T follicular helper cell (primary cell): Measurements from ENCODE around the gene OSM.

Experiments used
- DNase-seq: peaks from one replicate; pipeline ENCODE4 v3.0.0-alpha.2; 2020; ENCODE audit warnings: low read depth
- total RNA-seq, 2 experiments: gene quantifications; one replicate each; lab custom pipeline; 2026; lab: John Stamatoyannopoulos, UW

The OSM gene
- 20.5 to 43.3 reads per million in 2 experiments for total RNA-seq

DNA sequence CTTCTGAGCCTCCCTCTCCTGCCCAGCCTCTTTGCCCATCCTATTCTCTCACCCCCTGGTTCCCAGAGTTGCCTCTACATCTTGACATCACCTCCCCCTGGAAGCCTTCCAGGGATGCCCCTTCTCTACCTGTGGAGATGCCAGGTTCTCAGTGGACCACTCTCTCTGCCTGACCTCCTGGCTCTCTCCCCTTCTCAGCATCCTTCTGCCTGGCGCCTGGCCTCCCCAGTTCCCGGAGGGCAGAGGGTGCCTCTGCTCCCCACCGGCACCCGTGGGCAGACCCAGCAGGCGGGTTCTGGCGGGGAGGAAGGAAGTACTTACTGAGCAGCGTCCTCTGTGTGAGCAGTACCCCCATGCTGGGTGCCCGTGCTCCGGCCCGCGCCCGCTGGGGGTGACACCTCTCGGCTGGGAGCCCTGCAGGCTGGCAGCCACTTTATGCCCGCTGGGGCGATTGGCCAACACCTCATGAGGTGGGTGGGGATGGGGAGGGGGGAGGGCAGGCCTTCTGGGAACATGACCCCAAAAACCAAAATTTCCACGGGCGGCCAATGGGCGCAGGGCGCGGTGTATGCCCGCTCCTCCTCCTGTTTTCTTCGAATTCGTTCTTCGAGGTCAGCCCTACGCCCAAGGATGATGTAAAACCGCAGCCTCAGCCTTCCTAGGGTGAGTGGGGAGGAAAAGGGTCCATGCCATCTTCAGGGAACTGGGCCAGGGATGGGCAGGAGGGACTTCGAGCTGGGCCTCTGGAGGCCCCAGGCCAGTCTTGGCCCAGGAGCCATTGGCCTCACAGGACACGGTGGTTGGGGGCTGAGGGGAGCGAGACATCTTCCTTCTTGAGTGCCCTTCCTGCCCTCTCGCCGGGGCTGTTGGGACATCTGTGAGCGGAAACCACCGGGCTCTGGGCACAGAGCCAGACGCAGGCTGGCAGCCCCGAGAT, at the start of gene OSM:
OSM (minus strand) TSS at position 407 of the 937 bp plus-strand sequence; CDS start at position 355, 52 bp downstream.
- peak; percentile 34 for DNase-seq

DNA sequence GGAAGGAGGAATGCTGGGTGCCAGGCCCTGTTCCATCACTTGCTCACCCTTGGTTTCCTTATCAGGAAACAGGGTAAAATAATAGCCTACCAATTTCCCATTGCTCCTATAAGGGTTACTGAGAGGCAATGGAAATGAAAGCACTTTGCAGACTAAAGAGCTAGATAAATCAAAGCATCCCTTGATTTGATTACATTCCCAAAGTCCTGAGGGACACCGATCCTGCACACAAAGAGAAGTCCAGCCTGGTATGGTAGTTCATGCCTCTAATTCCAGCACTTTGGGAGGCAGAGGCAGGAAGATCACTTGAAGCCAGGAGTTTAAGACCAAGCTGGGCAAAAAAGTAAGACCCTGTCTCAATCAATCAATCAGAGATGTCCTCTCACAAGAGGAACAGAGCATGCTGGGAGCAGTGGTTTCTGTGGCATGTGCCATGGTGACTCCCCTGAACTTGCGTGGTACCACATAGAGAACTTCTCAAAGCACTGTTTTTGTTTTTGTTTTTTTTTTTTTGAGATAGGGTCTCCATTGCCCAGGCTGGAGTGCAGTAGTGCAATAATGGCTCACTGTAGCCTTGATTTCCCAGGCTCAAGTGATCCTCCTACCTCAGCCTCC, 49.4 kb upstream of the OSM start:
- DNase-seq: no peak

DNA sequence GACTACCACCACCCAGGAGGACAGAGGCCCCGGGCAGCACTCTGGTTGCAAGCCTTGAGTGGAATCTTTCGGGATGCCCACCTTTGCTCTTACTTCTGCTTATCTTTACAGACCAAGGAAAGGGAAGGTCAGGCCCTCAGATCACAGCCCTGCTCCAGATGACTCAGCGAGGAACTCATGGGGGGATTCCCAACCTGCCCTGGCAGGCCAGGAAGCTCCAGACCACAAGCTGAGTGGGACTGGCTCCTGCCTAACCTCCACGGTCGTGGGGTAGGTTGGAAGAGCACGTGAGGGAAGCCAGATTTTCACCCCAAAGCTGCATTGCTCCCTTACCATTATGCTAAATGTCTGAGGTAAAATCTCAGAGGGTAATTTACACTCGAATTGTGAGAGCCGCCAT, 48.3 kb upstream of the OSM start:
- peak; percentile 34 for DNase-seq

DNA sequence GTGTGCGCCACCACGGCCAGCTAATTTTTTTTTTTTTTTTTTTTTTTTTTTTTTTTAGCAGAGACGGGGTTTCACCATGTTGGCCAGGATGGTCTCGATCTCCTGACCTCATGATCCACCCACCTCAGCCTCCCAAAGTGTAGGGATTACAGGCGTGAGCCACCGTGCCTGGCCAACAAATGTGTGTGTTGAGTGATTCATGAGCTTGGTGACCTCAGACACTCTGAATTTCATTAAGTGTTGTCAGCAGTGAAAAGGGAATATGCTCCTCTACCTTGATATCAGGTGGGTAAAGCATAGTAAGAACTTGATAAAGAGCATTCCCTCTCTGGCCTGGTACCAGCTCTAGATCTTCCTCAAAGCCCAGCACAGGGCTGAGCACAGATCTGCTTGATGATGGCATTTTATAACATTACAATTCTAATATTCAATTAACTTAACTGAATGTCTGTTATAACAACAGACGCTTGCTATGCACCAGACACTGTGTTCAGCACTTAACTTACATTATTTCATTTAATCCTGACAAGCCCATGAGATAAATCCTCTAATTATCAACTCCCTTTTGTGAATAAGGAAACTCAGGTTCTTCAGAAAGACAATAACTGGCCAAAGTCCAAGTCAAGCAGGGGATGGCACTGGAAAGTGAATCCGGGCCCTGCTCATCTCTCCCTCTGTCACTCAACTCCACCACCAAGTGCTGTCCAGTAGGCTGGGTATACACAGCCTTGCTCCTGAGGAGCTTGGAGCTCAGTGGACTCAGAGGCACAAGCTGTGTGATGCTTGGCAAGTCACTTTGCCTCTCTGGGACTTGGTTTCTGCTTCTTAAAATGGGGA, 47.1 kb upstream of the OSM start:
- no peak for DNase-seq

DNA sequence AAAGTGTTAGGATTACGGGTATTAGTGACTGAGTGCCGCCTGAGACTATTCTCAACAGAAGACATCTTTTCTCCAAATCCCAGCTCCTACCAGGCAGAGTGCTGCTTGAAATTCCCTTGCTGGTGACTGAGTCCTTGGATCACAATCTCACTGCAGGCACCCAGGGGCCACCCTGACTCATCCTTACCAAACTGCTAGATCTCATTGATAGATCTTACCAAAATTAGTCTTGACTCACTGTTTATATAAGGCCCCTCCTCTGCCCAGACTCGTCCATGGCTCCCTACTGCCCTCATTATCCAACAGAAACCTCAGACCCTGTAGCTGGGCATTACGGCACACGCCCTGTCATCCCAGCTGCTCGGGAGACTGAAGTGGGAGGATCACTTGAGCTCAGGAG, 45.4 kb upstream of the OSM start:
- no peak for DNase-seq

DNA sequence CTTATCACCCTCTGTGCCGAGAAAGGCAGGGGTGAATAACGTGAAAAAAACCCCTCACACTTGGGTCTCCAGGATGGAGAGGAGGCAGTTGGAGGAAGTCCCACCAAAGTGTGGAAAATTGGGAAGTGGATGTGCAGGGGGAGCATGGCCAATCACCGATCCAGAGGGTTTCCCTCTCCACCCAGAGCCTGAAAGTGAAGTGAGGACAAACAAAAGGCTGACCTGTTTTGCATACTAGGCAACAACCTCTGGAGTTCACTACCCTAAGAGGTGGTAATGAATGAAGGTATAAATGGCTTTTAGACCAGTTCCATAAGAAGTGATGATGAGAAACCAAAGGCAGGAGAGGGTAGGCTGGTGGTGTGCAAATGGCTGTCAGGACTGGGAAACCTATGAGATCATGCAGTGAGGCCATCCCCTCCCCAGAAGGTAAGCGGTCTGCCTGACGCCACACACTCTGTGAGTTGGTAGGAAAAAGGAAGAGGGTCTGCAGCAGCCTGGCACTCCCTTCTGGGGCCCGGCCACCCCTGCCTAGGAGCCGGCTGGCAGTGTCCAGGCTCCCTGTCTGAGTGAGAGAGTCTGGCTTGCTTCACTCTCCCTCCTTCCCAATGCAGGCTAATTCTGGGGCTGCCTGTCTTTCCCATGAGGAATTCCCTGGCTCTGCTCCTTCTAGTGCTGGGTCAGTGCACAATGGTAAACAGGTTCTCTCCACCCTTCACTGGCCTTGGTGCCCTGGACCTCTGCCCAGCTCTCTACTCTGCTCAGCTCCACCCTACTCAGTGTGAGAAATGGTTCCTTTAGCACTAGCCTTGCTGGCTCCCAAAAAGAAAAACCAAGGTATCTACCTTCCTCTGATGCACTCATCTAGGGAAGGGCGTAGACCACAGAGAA, 44.5 kb upstream of the OSM start:
- DNase-seq: no peak

DNA sequence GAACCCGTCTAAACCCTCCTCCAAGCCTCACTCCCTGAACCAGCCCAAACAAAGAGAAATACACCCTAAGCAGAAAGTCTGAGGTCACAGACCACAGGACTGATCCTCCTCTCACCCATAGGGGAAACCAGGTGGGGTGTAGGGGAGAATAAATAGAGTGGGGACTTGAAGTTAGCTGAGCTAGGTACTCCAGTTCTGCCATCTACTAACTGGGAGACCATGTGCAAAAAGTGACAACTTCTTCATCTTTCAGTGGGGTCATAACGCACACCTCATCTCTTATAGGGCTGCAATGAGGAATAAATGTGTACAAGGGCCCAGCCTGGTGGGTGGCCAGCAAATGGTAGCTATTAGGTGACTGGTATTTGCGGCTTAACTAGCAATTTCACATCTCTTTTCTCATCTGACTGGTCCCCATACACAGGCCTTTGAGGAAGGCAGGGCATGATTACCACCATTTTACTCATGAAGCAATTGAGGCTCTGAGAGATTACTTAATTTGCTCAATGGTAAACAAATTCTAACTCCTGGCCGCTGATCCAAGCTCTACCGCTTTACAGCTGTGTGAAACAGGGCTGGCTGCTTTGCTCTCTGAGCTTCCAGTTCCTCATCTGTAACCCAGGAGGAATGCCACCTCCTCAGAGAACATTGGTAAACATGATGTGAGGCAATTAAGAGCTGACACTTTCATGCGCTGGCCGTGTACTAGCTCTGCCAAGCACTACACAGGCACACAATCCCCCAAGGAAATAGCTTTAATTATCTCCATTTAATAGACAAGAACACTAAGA, 43.5 kb upstream of the OSM start:
- DNase-seq: no peak

DNA sequence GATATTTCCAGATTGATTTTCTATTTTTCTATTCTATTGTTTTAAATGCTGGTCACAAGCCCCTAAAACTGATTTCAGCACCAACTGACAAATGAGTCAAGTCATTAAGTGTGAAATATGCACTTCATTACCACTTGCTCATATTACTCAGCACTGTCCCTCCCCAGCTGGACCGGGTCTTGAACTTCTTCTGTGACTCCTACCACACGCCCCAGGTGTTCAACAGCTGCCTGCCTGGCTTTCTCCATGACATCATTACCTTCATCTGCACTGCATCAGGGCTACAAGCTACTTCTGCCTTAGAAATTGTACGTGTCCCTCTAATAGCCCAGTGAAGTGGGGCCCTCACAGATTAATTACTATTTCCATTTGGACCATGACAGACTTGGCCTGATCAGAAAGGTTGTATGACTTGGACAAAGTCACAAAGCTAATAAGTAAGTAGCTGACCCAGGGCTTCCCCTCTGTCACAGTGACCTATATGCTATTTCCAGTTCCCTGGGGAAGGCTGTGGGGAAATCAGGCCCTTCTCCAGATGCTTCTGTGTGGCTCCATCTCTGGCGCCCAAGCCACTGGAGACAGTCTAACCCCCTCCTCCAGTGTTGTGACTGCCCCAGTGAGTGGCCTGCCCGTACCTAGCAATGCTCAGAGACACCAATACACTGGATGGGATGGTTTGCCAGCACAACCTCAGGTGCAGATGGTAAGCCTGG, 42.0 kb upstream of the OSM start:
- DNase-seq: peak; percentile 25

DNA sequence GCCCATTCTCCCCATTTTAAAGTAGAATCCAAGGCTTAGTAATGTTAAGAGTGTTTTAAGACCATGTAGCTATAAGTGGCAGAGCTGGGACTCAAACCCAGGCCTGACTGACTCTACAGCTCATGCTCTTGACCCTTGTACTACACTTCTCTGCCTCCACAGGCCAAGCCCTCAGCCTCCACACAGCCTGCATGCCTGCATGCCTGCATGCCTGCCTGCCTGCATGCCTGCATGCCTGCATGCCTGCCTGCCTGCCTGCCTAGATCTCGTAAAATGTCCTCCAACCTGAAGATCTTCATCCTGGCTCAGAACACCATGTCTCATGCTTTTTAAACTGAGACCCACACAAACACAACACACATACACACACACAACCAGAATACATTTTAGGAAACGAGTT, 41.4 kb upstream of the OSM start:
- no peak for DNase-seq

DNA sequence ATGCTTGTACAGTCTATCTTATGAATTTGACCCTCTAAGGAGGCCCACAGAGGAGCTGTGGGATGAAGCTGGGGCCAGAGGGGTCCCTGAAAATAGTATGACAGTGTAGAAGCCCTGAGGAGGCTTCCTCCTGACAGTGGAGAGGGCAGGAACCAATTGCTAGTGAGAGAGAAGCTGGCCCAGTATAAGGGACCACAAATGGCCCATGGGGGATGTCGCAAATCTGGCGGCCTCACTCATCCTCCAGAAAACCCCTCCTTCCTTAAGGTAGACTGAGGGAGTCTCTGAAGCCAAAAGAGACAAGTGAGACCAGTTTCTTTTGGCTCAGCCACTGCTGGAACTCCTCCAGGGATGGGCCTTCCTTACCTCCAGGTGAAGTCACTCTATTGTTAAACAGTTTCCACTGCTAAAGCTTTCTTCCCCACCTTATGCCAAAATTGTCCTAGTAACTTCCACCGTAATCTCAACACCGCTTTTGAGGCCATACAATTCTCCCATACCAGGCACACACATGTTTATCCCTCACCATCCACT, 40.5 kb upstream of the OSM start:
- no peak for DNase-seq

DNA sequence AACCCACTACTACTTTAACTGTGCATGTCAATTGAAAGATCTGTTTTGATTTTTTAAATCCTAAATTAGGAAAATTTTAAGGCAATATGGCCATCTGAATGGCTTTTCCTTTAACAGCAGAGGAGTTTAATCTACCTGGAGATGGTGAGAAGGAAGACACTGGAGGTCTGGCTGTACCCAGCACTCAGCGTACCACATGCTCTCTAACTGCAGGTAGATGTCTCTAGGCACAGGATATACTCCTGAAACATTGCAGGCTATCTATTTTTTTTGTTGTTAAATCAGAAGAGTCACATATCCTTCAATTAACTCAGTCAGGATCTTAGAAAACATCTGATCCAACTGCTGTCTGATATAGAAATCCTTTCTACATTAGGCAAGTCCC, 40.0 kb upstream of the OSM start:
- no peak for DNase-seq

DNA sequence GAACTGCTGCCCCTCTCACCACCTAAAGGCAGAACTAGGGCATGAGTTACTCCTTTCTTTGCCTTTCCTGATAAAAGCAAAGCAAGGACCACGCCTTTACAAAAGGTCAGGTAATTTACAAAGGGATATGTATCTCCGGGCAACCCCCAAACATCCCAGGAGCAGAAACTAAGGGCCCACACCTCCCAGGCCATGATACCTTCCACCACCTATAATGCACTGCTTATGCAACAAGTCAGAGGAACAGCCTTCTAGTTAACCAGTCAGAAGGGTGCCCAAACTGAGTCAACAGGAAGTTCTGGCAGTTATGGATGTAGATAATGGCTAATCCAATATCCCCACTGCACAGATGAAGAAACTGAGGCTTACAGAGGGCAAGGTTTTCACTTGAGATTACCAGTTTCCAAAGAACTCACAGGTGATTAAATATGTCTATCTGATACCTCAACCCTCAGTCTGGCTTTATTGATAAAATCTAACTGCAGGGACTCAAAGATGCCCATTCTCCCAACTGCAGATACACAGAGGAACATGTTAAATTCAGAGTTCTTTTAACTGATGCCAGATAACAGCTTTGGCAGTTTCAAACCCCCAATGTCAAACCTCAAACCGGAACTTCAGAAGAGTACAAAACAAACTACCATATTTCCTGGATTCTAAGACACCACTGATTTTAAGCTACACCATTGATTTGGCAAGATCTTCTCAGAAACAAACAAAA, 39.4 kb upstream of the OSM start:
- peak; percentile 20 for DNase-seq

DNA sequence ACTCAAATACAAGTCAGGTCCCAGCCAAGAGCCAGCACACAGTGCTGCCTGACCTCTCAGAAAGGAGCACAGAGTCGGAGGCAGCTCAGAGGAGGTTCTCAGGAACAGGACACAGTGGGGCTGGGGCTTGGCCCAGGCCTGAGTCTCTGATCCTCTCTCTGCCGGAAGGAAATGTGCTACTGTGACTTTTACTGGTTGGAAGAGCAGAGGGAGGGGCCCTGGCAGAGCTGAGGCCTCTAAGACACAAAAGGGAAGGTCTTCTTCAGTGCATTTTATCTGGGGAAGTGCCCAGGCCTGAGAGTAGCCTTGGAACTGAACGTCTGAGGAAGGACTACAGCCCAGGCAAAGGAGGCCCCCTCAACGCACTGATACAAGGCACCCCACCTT, 38.9 kb upstream of the OSM start:
- DNase-seq: peak; percentile 33

DNA sequence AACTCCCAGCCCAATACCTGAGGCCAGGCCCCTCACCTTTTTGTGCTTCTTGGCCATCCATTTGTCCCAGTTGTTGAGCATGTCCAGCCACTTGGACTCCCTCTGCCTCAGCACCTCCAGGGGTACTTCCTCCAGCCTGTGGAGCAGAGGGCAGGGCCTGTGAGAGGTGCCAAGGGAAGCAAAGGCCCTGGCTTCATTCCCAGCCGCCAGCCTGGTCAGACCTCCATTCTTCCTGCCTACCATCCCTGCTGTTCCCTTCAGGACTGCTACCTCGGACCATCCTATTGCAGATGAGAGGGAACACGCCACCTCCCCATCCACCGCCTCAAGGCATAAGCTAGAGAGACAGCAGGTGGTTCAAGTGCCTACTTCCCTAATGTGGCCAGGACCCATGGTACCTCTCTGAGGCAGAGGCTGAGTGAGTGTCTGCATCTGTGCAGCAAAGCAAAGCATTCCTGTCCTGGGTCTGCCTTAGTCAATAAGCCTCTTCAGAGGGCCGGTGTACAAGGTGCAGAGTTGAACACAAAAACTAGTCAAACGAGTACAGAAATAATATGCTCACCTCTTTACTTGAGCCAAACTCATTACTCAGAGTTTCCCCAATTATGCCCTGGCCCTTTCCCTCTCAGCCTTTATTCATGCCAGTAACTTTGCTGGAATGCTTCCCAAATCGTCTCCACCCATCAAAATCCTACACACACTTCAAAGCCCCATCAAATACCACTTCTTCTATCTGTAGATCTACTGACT, 38.0 kb upstream of the OSM start:
- no peak for DNase-seq

DNA sequence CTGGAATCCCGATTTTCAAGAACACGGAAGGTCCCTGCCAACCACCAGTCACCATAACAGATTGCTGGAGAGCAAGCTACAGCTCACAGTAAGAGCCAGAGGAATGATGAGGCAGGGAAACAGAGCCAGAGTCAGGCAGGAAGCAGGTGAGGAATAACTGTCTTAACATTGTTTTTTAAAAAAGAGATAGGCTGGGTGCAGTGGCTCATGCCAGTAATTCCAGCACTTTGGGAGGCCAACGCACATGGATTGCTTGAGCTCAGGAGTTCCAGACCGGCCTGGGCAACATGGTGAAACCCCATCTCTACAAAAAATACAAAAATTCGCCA, 36.1 kb upstream of the OSM start:
- DNase-seq: no peak

DNA sequence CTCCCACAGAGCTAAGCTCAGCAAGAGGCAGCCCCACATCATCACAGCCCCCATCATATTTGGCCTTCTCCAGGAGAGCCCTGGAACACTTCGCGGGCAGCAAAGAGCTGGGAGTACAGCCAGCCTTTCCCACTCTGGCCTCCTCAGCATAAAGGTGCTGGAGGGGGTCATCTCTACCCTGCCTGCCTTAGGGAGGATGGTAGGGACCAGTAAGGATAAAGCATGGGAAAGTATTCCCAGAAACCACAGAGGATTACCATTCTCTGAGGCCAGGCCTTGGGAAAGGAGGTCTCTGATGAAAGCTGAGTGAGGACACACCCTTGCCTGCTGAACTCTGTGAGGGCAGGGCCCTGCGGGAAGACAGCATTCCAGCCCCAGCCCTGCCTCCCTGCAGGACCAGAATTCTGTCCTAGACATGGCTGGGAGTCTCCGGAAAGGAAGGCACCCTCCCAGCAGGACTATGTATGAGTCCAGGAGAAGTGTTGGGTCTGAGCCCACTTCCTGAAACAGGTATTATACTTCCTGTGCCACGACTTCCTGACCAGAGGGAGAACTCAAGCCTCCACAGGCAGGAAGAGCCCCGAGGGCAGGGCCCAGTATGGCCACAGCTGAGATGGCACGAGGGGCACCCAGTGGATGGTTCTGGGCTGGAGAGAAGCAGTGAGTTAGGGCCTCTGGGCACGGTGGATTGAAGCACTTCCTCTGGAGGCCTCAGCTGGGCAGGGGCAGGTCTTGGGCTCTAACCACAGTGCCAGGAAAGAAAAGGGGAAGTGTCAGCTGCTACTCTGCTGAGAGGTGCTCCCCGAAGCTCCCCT, 35.6 kb upstream of the OSM start:
- DNase-seq: no peak

DNA sequence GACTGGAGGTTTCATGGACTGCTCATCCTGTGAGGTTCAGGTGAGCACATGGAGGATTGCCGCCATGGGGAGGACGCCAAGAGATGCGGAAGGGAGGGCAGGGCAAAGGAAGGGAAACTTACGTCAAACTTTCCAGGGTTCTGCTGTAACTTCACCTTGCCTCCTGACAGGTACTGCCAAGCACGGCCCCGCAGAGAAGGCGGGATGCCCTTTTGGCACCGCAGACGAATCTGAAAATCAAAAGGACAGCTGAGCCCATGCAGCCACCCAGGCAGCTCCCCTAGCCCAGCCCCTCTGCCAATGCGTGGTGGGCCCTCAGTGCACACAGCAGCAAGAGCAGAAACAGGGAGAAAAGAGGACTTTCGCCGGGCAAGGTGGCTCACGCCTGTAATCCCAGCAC, 32.7 kb upstream of the OSM start:
- DNase-seq: no peak
